Measurements from ENCODE around the gene FRMD4A.

Gene FRMD4A

GRCh38 chr10:13633689-13634088, 697.0 kb downstream of the FRMD4A start:
- no peak for DNase-seq (ENCODE audit: extremely low spot score, insufficient read length, low read depth)
- no peak for FAIRE-seq

GRCh38 chr10:13632884-13633440, 697.8 kb downstream of the FRMD4A start:
- FAIRE-seq, result no peak
- DNase-seq (ENCODE audit: extremely low spot score, insufficient read length, low read depth), result no peak

DNA sequence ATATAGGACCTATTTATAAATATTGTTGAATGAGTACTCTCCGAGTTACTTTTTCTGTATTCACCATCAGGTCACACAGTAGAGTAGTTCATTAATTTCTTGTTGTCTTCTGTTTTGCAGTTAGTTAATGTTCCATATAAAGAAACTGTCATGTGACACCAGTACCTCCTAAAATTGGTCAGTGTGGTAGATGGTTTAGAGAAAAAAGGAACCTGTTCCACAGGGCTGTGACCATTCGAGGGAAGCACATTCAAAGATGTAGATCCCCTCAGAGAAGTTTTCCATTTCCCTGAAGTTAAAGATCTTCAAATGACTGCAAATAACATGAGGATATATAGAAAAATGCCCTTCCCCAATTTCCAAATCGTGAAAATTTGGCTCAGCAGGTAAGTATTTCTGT, 698.3 kb downstream of the FRMD4A start:
- FAIRE-seq (no peak), DNase-seq (ENCODE audit: extremely low spot score, insufficient read length, low read depth) (no peak)

- no peak for FAIRE-seq
- DNase-seq (ENCODE audit: extremely low spot score, insufficient read length, low read depth), result no peak
Observed at GRCh38 chr10:13631594-13631993, 699.1 kb downstream of the FRMD4A start.

DNA sequence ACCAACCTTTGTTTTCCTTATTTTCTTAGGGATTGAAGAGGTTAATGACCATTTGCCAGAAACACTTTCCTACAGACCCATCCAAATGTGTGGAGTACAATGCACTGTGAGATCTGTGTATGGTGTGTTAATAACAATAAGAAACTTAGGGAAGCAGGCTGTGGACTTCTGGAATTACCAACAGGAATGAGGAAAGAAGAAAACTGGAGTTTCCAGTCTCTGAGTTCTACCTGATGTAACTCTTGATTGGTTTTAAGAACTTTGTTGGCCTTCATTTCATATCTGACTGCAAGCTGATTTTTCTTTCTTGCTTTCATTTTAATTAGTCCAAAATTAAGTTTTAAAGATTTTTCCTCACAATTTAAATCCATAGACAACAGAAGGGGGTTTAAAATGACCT, 700.5 kb downstream of the FRMD4A start:
- DNase-seq (ENCODE audit: extremely low spot score, insufficient read length, low read depth) (no peak), FAIRE-seq (no peak)

GRCh38 chr10:13629116-13629515, 701.6 kb downstream of the FRMD4A start:
- DNase-seq (ENCODE audit: extremely low spot score, insufficient read length, low read depth), result no peak
- no peak for FAIRE-seq

GRCh38 chr10:13628661-13629060, 702.1 kb downstream of the FRMD4A start:
- DNase-seq (ENCODE audit: extremely low spot score, insufficient read length, low read depth), result no peak
- FAIRE-seq, result no peak

- FAIRE-seq (no peak), DNase-seq (ENCODE audit: extremely low spot score, insufficient read length, low read depth) (no peak)
Observed at GRCh38 chr10:13627459-13628310, 703.0 kb downstream of the FRMD4A start.

GRCh38 chr10:13624630-13625029, 706.1 kb downstream of the FRMD4A start:
- no peak for DNase-seq (ENCODE audit: extremely low spot score, insufficient read length, low read depth)
- no peak for FAIRE-seq

- DNase-seq (ENCODE audit: extremely low spot score, insufficient read length, low read depth), result no peak
- FAIRE-seq, result no peak
Observed at GRCh38 chr10:13621931-13622330, 708.8 kb downstream of the FRMD4A start.

- no peak for FAIRE-seq
- no peak for DNase-seq (ENCODE audit: extremely low spot score, insufficient read length, low read depth)
Observed at GRCh38 chr10:13617116-13617515, 713.6 kb downstream of the FRMD4A start.

DNA sequence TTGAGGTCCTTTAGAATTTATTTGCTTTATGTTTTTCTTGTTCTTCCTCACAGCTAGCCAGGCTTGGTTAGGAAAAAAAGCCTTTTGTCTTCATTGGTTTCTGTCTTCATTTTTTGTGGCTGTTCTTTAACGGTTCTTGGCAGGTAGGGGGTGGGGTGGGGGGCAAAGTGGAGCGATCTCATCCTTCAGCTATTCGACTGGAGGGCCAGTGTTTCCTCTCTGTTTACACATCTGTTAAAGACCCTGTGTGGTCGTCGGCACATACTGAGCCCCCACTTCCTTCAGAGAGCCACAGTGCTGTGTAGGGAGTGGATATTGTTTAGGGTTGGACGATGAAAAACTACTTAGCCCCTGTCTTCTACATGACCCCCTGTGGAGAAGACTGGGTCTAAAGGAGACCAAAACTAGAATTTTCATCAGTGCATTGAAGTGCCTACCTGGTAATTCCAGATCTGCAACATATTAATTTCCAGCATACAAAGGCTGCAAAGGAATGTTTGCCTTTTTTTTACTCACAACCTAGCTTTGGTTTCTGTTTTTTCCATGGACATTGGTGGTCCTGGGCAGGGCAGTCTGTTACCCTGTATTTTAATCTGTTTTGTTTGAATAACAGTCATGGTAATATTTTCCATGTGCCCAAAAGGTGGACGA, 714.9 kb downstream of the FRMD4A start:
- FAIRE-seq (no peak), DNase-seq (ENCODE audit: extremely low spot score, insufficient read length, low read depth) (no peak)

DNA sequence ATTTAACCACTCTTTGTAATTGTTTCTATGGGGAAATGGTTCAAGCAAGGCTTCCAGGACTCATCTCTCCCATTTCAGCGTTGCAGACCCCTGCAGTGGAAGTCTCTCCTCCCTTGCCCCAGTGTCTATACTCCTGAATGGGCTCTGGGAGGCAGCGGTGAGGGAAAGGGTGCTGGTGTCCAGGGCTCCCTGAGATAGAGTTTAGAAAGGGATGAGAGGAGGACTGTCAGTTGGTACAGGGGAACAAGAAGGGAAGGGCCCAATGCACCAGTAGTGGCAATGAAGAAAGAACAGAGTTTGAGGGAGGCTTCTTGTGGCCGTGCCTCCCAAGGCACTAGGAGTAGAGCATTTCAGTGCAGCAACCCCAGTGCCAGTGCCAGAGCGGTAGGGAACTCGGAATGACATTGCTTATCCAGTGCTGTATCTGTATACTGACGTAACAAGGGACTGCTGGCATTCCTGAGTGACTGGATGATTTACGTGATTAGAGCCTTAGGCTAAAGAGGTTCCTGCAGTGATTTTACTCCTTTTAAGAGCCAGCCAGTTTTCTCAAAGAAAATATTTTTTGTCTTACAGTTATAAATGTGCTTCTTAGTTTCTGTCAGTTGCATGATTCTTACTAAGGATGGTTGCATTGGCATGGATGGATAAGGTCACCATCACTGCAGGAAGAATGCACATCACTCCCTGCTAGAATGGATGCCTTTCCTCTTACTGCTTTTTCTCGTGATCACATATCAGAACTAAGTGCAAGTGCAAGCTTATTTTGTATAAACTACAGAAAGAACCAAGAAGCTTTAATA, 716.0 kb downstream of the FRMD4A start:
- DNase-seq (ENCODE audit: extremely low spot score, insufficient read length, low read depth) (no peak), FAIRE-seq (no peak)

- FAIRE-seq, result no peak
- no peak for DNase-seq (ENCODE audit: extremely low spot score, insufficient read length, low read depth)
Observed at GRCh38 chr10:13613519-13613918, 717.2 kb downstream of the FRMD4A start.

- FAIRE-seq, result no peak
- DNase-seq (ENCODE audit: extremely low spot score, insufficient read length, low read depth), result no peak
Observed at GRCh38 chr10:13612654-13613373, 717.9 kb downstream of the FRMD4A start.

DNA sequence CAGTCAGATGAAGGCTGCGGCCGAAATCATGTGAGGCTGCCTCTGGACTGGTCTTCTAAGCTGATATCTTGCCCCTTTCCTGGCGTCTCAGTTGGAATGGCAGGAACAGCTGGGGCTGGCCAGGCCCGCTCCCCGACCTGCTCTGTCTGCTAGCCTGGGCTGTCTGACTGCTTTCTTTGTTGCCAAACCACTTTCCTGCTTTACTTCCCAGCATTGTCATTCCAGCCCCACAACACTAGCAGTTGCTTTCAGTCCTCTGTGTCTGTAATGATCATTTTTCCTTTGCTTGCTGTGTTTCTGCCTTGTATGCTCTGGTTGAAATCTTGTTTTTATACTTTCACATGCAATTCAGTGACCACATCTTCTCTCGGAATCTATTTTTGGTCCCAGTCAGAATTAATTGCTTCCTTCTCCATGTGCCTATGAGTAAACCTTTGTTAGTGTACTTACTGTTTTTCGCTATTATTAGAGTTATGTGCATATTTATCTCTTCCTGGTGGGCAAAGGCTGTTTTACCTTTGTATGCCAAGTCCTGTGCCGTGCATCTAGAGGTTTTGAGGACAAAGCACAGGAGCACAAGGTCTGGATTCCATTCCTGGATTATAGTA, 722.4 kb downstream of the FRMD4A start:
- FAIRE-seq, result no peak
- no peak for DNase-seq (ENCODE audit: extremely low spot score, insufficient read length, low read depth)

- DNase-seq (ENCODE audit: extremely low spot score, insufficient read length, low read depth) (no peak), FAIRE-seq (no peak)
Observed at GRCh38 chr10:13604357-13605040, 726.2 kb downstream of the FRMD4A start.

DNA sequence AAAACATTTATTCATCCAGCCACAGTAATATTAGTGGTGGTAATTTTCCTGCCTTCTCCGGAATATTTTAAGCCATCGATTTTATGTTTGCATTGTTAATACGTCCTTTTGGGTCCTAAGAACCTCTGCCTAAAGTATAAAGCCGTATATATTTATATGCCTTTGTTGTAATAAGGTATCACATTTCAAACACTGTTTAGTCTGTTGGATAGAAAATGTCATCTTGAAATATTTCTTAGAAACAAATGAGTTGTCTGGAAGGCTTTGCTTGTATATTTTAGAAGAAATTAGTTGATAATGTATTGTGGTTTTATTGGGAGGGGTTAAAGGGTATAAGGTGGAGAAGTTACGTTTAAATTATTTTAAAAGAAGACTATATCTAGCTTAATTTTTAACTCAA, 732.8 kb downstream of the FRMD4A start:
- DNase-seq (ENCODE audit: extremely low spot score, insufficient read length, low read depth) (no peak), FAIRE-seq (no peak)

DNA sequence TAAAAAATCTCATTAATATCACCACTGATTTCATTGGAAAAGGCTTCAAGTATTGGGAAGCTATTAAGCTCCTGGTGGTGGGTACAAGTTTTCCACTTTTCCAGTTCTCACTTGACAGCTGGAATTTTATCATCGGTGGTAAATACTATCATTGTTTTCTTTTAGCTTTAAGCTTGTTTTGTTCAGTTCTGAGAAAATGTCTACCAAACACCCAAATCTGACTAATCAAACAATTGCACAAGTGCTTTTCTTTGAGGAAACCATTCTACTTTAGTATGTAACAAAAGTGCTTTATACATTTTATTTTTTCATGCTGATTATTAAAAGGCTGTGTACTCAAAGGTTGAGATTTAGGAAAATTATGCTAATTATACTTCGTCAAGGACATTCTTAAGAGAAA, 736.1 kb downstream of the FRMD4A start:
- no peak for FAIRE-seq
- DNase-seq (ENCODE audit: extremely low spot score, insufficient read length, low read depth), result no peak

Data from GM18507 (cell line).